ENCODE measurements around the gene CAMK2D. TPM values are rescaled to one million over a fixed set of nuclear protein-coding genes. Genes with fewer than 3 reads are reported as not detected.

The CAMK2D gene
- polyA plus RNA-seq, 3 donors from 2014 or later = 14.8 to 22.8 (median 21.4) TPM

- H3K36me3 Mint-ChIP-seq = no peaks in the 10 kb centered on the region
- no peaks in the 10 kb centered on the region for H3K9me3 Mint-ChIP-seq
- peak overlapping the region in 3 of 5 donors; percentile 2 to 76 (median 73) for H3K4me3 Mint-ChIP-seq
- DNase-seq = no peak
- peaks cover 2 to 7% (median 6%) of the 10 kb centered on the region in 3 donors for H3K27me3 Mint-ChIP-seq (ENCODE audit: low read depth in 3 of 3)
- peak overlapping the region in 3 of 6 donors; percentile 18 to 89 (median 74) for H3K27ac Mint-ChIP-seq
- peaks cover 43 to 52% of the 10 kb centered on the region in 2 donors for H3K4me1 Mint-ChIP-seq
Measured at GRCh38 chr4:113635739-113636437, 125.7 kb downstream of the CAMK2D start.

GRCh38 chr4:113634081-113634969 lies 127.2 kb downstream of the CAMK2D start:
- H3K4me3 Mint-ChIP-seq = no peak overlapping the region
- H3K36me3 Mint-ChIP-seq = no peaks in the 10 kb centered on the region
- H3K27ac Mint-ChIP-seq = no peak overlapping the region
- peaks cover 38 to 48% of the 10 kb centered on the region in 2 donors for H3K4me1 Mint-ChIP-seq
- peaks cover 2 to 10% (median 6%) of the 10 kb centered on the region in 3 donors for H3K27me3 Mint-ChIP-seq (ENCODE audit: low read depth in 3 of 3)
- no peaks in the 10 kb centered on the region for H3K9me3 Mint-ChIP-seq
- no peak for DNase-seq

GRCh38 chr4:113633467-113633866 lies 128.1 kb downstream of the CAMK2D start:
- Mint-ChIP-seq H3K27ac (no peak overlapping the region), H3K4me3 (no peak overlapping the region), H3K36me3 (no peaks in the 10 kb centered on the region), H3K9me3 (no peaks in the 10 kb centered on the region), H3K27me3 (ENCODE audit: low read depth in 3 of 3) (peaks cover 2 to 9% (median 6%) of the 10 kb centered on the region in 3 donors), H3K4me1 (peaks cover 32 to 39% of the 10 kb centered on the region in 2 donors)
- DNase-seq = no peak

- Mint-ChIP-seq H3K9me3 (no peaks in the 10 kb centered on the region), H3K27me3 (ENCODE audit: low read depth in 3 of 3) (peaks cover 0 to 3% (median 3%) of the 10 kb centered on the region in 3 donors), H3K36me3 (peaks cover 0 to 4% (median 4%) of the 10 kb centered on the region in 3 donors), H3K4me1 (peaks cover 10 to 37% of the 10 kb centered on the region in 2 donors), H3K27ac (no peak overlapping the region), H3K4me3 (no peak overlapping the region)
- DNase-seq = no peak
Measured at GRCh38 chr4:113628711-113629110, 132.8 kb downstream of the CAMK2D start.

GRCh38 chr4:113627321-113627720 lies 134.2 kb downstream of the CAMK2D start:
- Mint-ChIP-seq H3K9me3 (no peaks in the 10 kb centered on the region), H3K27ac (no peak overlapping the region), H3K4me3 (no peak overlapping the region)

GRCh38 chr4:113625902-113626301 lies 135.6 kb downstream of the CAMK2D start:
- H3K27ac Mint-ChIP-seq = no peak overlapping the region

More at GRCh38 chr4:113627321-113627720, 134.2 kb downstream of the CAMK2D start:
- DNase-seq = no peak
- Mint-ChIP-seq H3K27me3 (ENCODE audit: low read depth in 3 of 3) (peaks cover 0 to 3% (median 1%) of the 10 kb centered on the region in 3 donors), H3K36me3 (peaks cover 0 to 4% (median 4%) of the 10 kb centered on the region in 3 donors), H3K4me1 (peaks cover 10 to 37% of the 10 kb centered on the region in 2 donors)

GRCh38 chr4:113623274-113623894 lies 138.2 kb downstream of the CAMK2D start:
- H3K36me3 Mint-ChIP-seq = peaks cover 0 to 4% (median 4%) of the 10 kb centered on the region in 3 donors
- peaks cover 2 to 32% of the 10 kb centered on the region in 2 donors for H3K4me1 Mint-ChIP-seq
- no peaks in the 10 kb centered on the region for H3K27me3 Mint-ChIP-seq (ENCODE audit: low read depth in 3 of 3)
- H3K4me3 Mint-ChIP-seq = no peak overlapping the region
- DNase-seq = no peak
- H3K9me3 Mint-ChIP-seq = no peaks in the 10 kb centered on the region
- H3K27ac Mint-ChIP-seq = no peak overlapping the region

More at GRCh38 chr4:113625902-113626301, 135.6 kb downstream of the CAMK2D start:
- H3K36me3 Mint-ChIP-seq = peaks cover 0 to 4% (median 4%) of the 10 kb centered on the region in 3 donors
- H3K27me3 Mint-ChIP-seq (ENCODE audit: low read depth in 3 of 3) = peaks cover 0 to 3% (median 0%) of the 10 kb centered on the region in 3 donors
- H3K4me1 Mint-ChIP-seq = peaks cover 10 to 41% of the 10 kb centered on the region in 2 donors
- no peak overlapping the region for H3K4me3 Mint-ChIP-seq
- no peaks in the 10 kb centered on the region for H3K9me3 Mint-ChIP-seq
- DNase-seq = no peak

- H3K27me3 Mint-ChIP-seq (ENCODE audit: low read depth in 3 of 3) = no peaks in the 10 kb centered on the region
- H3K9me3 Mint-ChIP-seq = no peaks in the 10 kb centered on the region
- H3K27ac Mint-ChIP-seq = no peak overlapping the region
- H3K36me3 Mint-ChIP-seq = peaks cover 0 to 4% (median 4%) of the 10 kb centered on the region in 3 donors
- peaks cover 7 to 29% of the 10 kb centered on the region in 2 donors for H3K4me1 Mint-ChIP-seq
- no peak for DNase-seq
- no peak overlapping the region for H3K4me3 Mint-ChIP-seq
Measured at GRCh38 chr4:113621633-113622032, 139.9 kb downstream of the CAMK2D start.

- Mint-ChIP-seq H3K9me3 (no peaks in the 10 kb centered on the region), H3K27me3 (ENCODE audit: low read depth in 3 of 3) (no peaks in the 10 kb centered on the region), H3K4me3 (no peak overlapping the region), H3K27ac (no peak overlapping the region), H3K4me1 (peaks cover 13 to 29% of the 10 kb centered on the region in 2 donors), H3K36me3 (no peaks in the 10 kb centered on the region)
- no peak for DNase-seq
Measured at GRCh38 chr4:113620032-113620431, 141.5 kb downstream of the CAMK2D start.

- Mint-ChIP-seq H3K27me3 (ENCODE audit: low read depth in 3 of 3) (no peaks in the 10 kb centered on the region), H3K9me3 (no peaks in the 10 kb centered on the region), H3K4me3 (no peak overlapping the region), H3K4me1 (peaks cover 18 to 33% of the 10 kb centered on the region in 2 donors), H3K27ac (no peak overlapping the region), H3K36me3 (no peaks in the 10 kb centered on the region)
- no peak for DNase-seq
Measured at GRCh38 chr4:113619526-113619925, 142.0 kb downstream of the CAMK2D start.

- Mint-ChIP-seq H3K27ac (no peak overlapping the region), H3K36me3 (no peaks in the 10 kb centered on the region), H3K4me3 (no peak overlapping the region), H3K9me3 (no peaks in the 10 kb centered on the region), H3K27me3 (ENCODE audit: low read depth in 3 of 3) (no peaks in the 10 kb centered on the region), H3K4me1 (peaks cover 22 to 40% of the 10 kb centered on the region in 2 donors)
- DNase-seq = no peak
Measured at GRCh38 chr4:113618205-113618604, 143.3 kb downstream of the CAMK2D start.

- DNase-seq = no peak
- no peaks in the 10 kb centered on the region for H3K36me3 Mint-ChIP-seq
- no peak overlapping the region for H3K27ac Mint-ChIP-seq
- H3K27me3 Mint-ChIP-seq (ENCODE audit: low read depth in 3 of 3) = no peaks in the 10 kb centered on the region
- H3K4me1 Mint-ChIP-seq = peaks cover 22 to 40% of the 10 kb centered on the region in 2 donors
- no peaks in the 10 kb centered on the region for H3K9me3 Mint-ChIP-seq
- no peak overlapping the region for H3K4me3 Mint-ChIP-seq
Measured at GRCh38 chr4:113617195-113617594, 144.3 kb downstream of the CAMK2D start.

GRCh38 chr4:113616443-113616842 lies 145.1 kb downstream of the CAMK2D start:
- Mint-ChIP-seq H3K27ac (peak overlapping the region in 1 of 6 donors; percentile 4), H3K36me3 (no peaks in the 10 kb centered on the region), H3K9me3 (no peaks in the 10 kb centered on the region), H3K27me3 (ENCODE audit: low read depth in 3 of 3) (no peaks in the 10 kb centered on the region), H3K4me3 (no peak overlapping the region), H3K4me1 (peaks cover 22 to 44% of the 10 kb centered on the region in 2 donors)
- DNase-seq = no peak
